Stimulated activated CD4-positive, alpha-beta T cell treated with anti-CD3 and anti-CD28 coated beads, TNF-alpha, amount 100 ng/mL, for 1 hour (primary cell): ENCODE results near the gene BBX.

Source experiments
- DNase-seq, 3 donors: peaks; one replicate each; pipeline ENCODE4 v3.0.0-alpha.2; 2020; ENCODE audit warnings: low read depth in 3 of 3, low spot score in 1 of 3

BBX gene

DNA sequence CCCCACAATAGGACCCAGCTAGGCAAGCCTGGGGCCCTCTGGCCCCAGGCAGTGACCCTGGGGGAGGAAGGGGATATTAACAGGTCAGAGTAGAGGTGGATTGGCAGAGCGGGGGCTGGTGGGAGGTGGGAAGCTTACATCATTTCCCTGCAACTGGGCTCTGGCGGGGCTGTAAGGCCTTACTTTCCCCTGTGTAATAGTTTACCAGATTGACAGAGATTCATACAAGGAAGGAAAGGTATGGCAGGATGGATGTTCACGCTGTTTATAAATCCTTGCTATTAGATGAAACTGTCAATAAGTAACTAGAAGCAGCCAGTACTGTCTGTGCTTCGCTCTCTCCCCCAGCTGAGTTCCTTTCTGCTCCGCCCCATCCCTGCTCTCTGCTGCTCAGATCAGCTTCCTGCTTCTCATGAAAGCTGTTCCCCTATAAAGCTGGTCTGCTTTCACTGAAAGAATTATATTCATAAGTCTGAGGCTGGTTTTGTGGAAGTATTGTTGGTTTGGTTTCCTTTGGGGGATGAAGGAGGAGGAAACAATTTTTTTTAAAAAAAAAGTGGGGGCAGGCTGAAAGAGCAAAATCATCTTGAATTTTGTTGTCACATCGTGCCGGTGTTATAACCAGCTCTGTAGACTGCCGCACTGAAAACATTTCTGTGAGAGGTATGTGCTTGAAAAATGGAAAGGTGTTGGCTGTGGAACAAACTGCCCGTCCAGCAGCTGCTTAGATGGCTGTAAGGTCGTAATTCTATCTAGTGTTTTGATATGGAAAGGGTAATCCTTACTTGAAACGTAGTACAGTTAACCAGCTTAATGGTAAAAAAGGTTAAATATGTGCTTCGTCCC is 76.4 kb downstream of the BBX start:
- peak in 1 of 3 donors; percentile 13 for DNase-seq

DNA sequence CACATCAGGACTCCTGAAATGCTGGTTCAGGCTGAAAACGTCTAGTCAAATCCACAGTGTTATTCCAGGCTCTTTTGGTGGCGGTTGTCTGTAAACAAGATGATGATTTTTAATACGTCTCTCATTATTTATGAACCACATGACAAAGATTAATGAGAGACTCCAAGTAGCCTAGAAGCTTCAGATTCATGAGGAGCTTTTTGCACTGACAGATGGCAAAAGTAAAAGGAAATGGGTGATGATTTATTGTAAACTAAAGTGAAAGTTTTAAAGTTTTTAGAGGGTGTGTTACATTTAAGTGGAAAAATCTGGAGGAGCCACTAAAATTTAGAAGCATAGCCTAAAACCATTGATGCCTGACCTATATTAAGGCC is 77.0 kb downstream of the BBX start:
- DNase-seq, result no peak

DNA sequence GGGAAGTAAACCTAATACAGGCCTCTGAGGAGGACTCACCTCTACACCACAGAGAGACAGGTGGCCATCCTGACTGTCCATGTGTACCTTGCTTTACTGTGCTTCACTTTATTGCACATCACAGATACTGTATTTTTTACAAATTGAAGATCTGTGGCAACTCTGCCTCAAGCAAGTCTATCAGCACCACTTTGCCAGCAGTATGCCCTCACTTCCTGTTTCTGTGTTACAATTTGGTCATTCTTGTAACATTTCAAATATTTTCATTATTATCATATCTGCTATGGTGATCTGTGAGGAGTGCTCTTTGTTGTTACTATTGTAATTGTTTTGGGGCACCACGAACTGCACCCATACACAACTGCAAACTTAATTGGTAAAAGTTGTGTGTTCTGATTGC is 78.0 kb downstream of the BBX start:
- DNase-seq, result no peak

DNA sequence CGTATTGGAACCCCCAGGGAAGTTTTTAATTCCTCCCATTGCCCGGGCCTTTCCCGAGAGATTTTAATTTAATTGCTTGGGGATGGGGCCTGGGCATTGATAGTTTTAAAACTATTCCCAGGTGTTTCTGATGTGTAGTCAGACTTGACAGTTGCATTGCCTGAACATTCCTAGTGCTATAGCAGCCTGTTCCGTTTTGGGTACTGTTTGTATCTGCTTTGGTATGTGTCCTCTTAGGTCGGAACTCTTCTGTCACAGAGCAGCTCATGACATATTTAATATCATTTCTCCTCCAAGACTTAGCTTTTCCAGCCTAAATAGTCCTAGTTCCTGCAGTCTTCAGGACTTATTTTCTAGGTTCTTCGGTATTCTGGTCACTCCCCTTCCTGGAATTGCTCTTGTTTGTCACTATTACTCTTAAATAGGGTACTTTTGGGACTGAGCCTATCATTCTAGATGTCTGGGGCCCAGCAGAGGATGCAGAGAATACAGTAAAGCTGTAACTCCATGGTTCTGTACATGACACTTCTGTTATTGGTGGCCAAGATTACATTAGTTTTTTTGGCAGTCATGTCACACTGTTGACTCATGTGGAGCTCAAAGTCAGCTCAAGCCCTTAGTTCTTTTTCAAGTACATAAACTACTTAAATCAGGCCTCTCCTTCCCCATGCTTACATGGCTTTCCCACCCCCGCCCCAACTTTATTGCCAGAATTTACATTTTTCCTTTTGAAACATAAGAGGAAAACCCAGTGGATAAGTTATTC is 81.5 kb downstream of the BBX start:
- no peak for DNase-seq

DNA sequence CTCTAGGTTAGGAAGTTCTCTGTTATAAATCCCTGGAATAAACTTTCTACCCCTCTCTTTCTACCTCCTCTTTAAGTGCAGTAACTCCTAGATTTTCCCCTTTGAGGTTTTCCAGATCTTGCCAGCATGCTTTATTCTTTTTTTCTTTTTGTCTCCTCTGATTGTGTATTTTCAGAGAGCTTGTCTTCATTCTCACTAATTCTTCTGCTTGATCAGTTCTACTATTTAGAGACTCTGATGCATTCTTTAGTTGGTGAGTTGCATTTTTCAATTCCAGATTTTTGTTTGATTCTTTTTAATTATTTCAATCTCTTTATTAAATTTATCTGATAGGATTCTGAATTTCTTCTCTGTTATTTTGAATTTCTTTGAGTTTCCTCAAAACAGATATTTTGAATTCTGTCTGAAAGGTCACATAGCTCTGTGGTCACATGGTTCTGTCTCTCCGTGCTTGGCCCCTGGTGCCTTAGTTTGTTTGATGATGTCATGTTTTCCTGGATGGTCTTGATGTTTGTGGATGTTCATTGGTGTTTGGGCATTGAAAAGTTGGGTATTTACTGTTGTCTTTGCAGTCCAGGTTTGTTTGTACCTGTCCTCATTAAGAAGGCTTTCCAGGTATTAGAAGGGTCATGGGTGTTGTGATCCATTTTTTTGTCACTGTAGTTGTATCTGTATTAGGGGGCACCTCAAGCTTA is 89.2 kb downstream of the BBX start:
- DNase-seq, result no peak

DNA sequence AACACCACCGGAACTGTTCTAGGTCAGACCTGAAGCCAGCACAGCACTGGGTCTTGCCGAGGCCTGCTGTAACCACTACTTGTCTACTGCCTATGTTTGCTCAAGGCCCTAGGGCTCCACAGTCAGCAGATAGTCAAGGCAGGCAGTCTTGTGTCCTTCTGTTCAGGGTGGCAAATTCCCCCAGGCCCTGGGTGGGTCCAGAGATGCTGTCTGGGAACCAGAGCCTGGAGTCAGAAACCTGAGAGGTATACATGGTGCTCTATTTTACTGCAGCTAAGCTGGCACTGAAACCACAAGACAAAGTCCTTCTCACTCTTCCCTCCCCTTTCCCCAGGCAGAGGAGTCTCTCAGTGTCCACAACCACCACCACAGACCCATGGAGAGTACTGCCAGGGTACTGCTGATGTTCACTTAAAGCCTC is 89.9 kb downstream of the BBX start:
- no peak for DNase-seq

DNA sequence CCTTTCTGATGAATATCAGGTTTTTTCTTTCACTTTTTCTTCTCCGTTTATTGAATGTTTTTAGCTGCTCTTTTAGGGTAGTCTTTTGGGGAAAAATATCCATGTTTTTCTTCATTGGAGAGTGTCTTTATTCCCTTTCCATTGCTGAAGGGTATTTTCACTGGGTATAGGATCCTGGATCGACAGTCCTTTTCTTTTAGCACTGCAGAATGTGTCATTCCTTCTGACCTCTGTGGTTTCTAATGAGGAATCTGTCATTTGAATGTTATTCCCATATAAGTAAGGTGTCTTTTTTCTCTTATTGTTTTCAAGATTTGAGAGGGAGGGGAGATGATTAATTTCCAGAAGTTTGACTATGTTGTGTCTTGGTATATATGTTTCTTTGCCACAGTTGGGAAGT is 96.8 kb downstream of the BBX start:
- DNase-seq, result no peak

DNA sequence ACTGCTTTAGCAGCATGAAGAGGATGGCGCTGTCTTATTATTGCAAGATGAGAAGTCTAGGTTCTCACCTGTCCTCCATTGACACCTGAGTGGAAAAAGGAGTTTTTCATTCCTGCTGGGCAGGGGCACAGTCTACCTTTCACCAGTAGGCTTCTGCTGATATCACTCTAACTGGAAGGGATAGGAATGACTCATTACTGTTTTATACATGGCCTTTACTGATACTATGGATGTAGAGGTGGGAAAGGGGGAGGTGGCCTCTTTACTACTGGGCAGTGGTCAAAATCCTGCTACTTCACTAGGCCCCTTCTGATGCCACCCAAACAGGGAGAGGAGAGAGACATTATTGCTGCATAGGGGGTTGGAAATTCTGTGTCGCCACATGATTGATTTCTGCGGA is 97.8 kb downstream of the BBX start:
- DNase-seq, result no peak

DNA sequence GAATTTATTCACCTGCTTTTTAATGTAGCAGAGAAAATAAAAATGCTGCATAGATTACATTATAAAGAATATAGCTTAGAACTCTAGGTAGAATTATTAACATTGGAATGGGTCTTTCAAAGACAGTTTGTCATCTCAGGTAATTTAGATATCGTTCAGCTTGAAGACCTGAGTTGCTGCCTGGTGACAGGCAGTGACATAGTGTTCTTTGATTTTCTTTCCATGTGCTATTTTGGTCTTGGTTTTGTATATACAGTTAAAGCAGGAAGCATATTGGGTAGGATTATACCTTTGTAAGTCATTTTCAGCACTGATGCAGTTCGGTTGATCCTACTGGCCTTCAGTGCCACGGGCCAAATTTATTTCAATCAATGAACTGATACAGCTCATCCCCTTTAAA is 98.7 kb downstream of the BBX start:
- DNase-seq, result no peak

DNA sequence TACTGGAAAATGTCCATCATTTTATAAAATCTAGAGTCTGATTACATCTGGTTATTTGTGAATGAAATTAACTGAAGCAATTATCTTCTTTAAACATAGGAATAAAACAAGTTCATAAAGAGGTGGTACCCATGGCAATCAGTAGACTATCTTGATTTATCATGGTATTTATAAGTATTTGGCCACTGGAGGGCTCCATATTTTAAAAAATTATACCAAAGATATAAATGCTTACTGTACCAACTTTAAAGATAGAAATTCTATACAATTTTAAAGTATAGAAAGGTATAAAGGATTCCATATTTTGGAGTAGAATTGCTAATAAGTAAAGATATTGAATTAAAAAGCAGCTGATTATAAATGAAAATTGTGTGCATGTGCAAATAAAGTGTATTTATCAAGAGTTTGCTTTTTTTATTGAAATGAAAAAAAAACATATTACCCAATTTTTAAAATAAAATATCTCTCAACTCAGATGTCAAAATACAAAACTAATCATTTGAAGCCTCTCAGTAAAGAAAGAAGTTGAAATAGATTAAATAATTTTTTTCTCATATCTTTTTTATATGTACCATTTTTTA is 105.3 kb downstream of the BBX start:
- DNase-seq, result no peak

DNA sequence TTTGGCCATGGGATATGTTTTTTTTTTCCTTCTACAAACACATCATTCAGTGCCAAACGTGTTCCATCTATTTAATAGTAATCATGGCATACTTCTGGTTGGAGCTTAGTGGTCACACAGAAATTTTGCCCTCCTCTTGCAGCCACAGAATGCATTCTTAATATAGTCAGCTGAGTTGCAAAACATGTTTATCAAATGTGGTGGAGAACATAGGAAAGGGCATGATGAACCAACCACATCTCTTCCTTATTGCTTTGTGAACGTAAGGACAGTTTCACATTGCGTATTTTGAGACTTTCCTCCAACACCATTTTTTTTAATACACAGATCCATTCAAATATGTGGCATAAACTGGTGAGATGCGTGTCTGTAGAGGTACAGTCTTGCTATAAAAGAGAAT is 106.8 kb downstream of the BBX start:
- no peak for DNase-seq

DNA sequence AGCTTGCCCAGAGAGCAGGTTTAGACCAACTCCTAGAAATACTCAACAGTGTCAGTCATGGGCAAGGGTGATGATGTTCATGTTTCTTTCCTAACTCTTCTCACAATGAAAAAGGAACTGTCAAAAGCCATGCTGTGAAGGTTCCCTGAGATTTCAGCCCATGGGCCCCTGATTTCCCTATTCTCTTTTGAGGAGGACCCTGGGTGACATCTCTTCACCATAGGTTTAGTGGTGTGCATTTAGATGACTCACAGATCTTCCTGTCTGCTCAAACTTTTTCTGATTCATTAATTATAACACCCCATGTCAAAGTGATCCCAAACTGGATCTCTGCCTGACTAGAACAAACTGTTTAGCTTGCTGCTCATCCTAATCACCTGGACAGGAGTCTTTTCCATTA is 108.0 kb downstream of the BBX start:
- DNase-seq, result no peak

DNA sequence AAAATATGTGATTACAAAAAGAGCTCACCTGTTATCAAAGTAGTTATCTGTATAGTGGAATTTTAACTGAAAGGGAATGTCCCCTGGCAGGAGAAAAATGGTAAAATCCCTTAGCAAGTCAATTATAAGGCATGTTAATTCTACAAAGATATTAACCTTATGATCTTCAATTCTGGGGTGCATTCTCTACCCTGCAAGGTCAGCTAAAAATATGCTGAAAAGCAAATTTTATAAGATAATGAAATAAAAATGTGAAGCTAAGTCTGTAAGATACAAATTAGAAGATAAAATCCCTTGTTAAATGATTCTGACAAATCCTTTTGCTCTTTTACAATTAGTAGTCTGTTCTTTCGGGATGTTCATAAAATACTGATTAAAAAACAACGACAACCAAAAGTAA is 109.8 kb downstream of the BBX start:
- DNase-seq, result no peak

DNA sequence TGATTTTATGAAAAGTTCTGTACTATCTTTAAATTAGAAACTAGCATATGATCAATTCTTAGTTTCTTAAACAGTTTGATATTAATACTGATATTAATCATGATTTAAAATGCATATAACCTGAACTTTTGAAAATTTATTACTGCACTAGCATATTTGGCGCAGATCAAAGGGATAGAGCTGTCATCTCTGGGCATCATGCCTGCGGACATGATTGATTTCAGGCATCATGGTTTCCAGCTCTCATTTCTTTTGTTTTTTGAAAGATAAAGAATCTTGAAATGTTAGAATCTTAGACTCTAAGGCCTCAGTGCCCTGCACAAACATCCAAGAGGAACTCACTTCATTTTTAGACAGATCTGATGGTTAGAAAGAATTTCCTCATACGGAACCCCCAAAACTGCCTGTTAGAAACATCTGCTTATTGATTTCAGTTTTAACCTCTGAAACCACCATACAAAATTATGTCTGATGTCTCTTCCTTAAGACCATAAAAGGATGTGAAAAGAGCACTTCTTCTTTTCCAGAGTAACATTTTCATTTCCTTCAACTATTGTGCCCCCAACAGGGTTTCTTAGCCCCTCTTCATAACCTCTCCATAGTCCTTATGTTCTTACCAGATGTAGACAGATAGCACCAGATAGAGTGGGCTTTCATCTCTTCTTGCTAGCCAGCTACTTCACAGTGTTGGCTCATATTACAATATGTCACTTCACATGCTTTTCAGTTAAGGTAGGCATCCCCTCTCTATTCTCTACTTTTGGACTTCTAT is 110.8 kb downstream of the BBX start:
- DNase-seq, result no peak

DNA sequence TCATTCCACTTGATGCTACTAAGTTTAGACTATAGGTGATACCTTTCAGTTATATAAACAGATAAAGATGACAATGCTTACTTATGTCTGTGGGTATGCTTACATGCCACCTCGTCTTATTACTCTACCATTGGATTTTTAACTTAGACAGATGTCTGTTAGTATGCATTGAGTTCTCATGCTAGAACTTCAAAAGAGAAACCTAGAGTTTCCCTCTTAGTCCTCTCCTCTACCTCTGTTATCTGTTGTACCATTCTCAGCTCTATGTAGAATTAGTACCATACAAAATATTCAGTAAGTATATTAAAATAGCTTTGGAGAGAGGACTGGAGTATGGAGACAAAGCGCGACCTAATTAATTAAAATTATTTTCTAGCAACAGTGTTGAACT is 111.3 kb downstream of the BBX start:
- no peak for DNase-seq

DNA sequence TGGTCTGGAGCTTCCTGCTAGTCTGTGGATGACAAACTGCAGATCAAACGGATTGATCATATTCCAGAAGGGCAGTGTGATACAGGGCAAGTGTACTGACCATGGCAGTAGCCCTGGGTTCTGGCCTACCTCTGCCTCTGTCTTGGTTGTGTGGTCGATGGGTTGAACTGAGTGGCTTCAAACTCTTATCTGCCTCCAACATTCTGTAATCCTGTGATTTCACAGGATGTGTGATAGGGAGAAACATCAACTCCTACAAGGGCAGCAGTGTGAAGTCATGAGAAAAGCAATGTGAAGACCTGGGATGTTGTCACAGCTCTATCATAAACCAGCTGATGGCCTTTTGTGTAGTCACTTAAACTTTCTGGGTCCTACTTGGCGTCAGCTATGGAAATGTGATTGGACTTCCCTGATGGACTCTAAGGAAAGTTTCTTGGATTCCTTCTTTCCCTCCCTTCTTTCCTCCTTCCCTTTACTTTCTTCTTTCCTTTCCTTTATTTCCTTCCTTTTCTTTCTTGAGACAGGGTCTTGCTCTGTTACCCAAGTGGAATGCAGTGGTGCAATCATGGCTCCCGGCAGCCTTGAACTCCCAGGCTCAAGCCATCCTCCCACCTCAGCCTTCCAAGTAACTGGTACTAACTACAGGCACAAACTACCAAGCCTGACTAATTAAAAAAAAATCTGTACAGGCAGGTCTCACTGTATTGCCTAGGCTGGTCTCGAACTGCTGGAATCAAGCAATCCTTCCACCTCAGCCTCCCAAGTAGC is 114.8 kb downstream of the BBX start:
- no peak for DNase-seq

DNA sequence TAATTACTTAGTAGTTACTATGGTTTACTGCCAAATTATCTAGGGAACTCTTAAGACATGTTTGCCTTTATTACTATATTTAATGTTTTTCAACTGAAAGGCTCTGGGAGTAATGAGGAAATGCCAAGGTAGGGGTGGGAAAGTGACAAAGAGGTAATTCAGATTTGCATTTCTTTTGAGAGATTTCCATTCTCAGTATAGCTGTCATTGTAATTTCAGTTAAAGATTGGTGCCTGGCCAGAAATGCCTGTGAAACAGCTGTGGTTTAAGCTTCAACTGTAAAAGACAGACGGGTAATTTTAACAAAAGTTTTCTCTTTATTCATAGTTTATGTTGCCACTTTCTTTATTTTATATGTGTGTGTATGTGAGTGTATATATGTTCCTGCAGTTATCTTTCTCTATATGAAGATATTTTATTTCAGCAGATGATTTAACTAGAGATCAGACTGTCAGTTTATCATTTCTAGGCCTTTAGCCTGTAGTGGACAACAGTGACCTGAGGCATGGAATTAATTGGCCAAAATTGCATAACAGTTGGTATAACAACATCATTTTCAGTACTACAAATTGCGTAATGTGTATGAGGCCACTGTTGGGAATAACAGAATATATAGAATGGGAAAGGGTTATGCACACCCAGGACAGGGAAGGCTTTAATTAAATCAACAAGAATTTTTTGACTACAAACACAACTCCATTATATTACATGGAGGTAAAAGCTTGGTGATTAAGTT is 119.0 kb downstream of the BBX start:
- no peak for DNase-seq

DNA sequence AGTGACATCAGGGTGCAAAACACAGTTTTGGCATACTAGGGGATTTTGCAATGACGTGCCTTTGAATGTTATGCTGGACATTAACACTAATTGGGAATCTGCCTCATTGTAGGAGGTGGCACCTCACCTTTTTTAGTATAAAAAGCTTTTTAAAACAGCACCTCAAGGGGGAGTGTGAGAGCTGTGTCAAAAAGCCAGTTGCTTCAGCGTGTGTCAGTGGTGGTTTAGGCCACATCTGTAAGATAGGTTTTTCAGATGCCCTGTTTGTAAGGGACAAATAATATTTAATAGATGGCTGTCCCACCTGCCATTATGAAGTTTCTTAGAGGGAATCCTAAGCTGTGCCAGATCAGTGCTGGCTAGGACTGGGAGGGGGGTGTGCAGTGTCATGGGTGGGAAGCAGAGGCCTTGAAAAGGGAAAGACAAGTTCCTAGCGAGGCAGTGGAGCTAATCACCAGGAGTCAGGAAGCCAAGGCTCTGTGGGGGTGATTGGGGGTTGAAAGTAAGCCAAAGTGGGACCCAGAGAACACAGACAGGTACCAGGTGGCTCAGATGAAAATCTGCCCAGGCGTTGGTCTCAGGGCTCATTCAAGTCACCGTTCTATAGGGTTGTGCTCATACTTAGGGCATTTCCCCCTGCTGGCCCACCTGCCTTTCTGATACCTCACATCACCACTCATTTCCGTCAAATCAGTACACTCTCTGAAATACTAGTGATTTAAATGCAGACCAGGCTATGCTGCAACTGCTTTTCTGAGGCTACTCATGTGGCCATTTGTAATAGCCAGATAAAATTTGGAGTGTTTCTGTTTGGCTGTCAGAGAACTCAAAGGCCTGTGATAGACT is 120.5 kb downstream of the BBX start:
- DNase-seq, result no peak

DNA sequence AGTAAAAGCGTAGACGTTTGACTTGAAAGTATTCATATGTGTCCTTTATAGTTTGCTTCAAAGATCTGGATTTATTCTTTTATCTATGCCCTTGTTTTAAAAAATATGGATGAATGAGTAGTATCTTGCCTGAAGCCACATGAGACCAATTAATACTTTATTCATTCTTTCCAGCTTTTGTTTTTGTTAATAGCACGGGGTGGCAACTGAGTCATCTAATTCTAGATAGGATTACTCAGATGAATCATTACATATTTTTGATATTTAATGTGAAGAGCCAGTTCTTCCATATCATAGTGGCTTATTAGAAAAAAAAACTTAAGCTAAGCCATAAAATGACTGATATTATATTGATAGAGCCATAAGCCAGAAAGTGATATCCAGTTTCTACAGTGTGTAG is 121.9 kb downstream of the BBX start:
- no peak for DNase-seq
